Fibroblast of lung (primary cell): ENCODE data around the gene UBE2G1.

Experiments
- CTCF ChIP-seq, 2 donors: IDR thresholded peaks in 1 of 2; conservative IDR thresholded peaks in 1 of 2; 1 replicate in 1 of 2; 2 replicates in 1 of 2; pipeline ENCODE4 v1.5.1; 2011 to 2012; ENCODE audit warnings: low read length in 2 of 2, control low read depth in 1 of 2, inconsistent platforms in 1 of 2, low read depth in 1 of 2, mild to moderate bottlenecking in 1 of 2
- EZH2 ChIP-seq: IDR thresholded peaks from 2 replicates; pipeline ENCODE4 v1.5.1; 2012; ENCODE audit warnings: low read length, control low read depth, mild to moderate bottlenecking; ENCODE audit errors: missing control alignments

GRCh38 chr17:4333041-4333440, 33.4 kb downstream of the UBE2G1 start:
- TF ChIP-seq EZH2 (no peak), CTCF (conservative IDR thresholded peaks at IDR 0.05 in 1 of 2, IDR thresholded peaks at IDR 0.05 in 1 of 2; ENCODE audit: low read depth in 1 of 2, low read length in 2 of 2) (no peak)
